Coronary artery (tissue), 2 donors: ENCODE results near the gene TRIM44.
A peak's percentile ranks its signal among the peaks of the same experiment; 100 is the strongest.

Experiments used
- DNase-seq: peaks from one replicate; pipeline ENCODE4 v3.0.0-alpha.2; 2017; ENCODE audit warnings: low spot score
- H3K27ac ChIP-seq, 2 donors: fragments of 200-600 bp; sonication (generic); one replicate each; pipeline ENCODE4 v1.5.1; 2016 to 2019
- H3K4me3 ChIP-seq: fragments of 200-600 bp; sonication (generic); 2 replicates; pipeline ENCODE4 v1.5.1; 2016; ENCODE audit warnings: mild to moderate bottlenecking, moderate library complexity
- TF ChIP-seq, protein P1 (sequence below): fragments of 200-600 bp; sonication (generic); IDR thresholded peaks from one replicate; pipeline ENCODE4 v1.5.1; 2019; ENCODE audit warnings: antibody characterized with exemption

The TRIM44 gene

DNA sequence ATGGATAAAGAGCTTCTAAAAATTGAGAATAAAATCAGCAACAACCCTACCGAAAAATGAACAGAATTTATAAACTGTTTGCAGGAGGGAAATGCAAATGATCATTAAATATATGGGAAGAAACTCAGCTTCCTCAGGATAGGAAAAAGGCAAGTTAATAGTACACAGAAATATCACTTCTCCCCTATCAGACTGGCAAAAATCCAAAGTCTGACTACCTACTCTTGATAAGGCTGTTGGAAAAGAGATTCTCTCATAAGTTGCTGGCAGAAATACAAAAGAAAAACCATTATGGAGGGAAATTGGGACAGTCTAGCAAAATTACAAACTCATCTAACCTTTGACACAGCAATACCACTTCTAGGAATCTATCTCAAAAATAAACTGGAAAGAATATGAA, 180.4 kb downstream of the TRIM44 start:
- TF ChIP-seq, protein P1, sequence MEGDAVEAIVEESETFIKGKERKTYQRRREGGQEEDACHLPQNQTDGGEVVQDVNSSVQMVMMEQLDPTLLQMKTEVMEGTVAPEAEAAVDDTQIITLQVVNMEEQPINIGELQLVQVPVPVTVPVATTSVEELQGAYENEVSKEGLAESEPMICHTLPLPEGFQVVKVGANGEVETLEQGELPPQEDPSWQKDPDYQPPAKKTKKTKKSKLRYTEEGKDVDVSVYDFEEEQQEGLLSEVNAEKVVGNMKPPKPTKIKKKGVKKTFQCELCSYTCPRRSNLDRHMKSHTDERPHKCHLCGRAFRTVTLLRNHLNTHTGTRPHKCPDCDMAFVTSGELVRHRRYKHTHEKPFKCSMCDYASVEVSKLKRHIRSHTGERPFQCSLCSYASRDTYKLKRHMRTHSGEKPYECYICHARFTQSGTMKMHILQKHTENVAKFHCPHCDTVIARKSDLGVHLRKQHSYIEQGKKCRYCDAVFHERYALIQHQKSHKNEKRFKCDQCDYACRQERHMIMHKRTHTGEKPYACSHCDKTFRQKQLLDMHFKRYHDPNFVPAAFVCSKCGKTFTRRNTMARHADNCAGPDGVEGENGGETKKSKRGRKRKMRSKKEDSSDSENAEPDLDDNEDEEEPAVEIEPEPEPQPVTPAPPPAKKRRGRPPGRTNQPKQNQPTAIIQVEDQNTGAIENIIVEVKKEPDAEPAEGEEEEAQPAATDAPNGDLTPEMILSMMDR: no peak
- Histone ChIP-seq H3K27ac (no peak overlapping the region), H3K4me3 (no peak overlapping the region)
- no peak for DNase-seq

GRCh38 chr11:35844579-35844978, 182.0 kb downstream of the TRIM44 start:
- Histone ChIP-seq H3K27ac (no peak overlapping the region), H3K4me3 (no peak overlapping the region)
- TF ChIP-seq, protein P1: no peak
- DNase-seq: no peak

DNA sequence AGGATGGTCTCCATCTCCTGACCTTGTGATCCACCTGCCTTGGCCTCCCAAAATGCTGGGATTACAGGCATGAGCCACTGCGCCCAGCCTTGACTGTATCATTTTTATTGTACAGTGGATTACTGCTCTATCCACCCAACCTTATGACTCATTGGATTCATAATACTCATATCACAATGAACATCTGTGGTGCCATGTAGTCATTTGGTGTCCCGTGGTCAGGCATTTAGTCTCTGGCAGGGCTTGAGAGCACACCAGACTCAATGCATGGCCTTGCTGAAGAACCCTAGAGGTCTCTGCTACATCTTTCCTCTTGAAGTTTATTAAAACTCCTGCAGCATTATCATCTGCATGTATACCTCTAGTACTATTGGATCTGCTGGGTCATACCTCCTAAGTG, 183.3 kb downstream of the TRIM44 start:
- Histone ChIP-seq H3K4me3 (no peak overlapping the region), H3K27ac (no peak overlapping the region)
- DNase-seq: no peak
- TF ChIP-seq, protein P1: no peak

DNA sequence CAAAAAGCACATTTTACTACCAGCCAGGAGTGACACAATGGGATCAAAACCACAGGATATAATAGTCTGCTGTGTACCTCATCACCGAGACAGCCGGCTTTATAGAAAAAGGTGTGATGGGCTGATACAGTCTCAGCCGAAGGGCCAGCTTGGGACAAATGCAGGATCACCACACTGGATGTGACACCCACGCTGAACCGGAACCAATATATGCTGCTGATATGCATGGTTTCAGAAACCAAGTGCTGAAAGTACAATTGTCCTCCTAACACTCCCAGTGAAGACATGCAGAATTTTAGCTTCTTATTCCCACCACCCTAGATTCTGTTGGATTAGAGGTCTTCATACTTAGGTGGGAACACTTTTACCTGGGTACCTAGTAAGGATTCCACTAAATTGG, 184.3 kb downstream of the TRIM44 start:
- TF ChIP-seq, protein P1: no peak
- H3K4me3 ChIP-seq: no peak overlapping the region
- DNase-seq: no peak
- H3K27ac ChIP-seq: no peak overlapping the region

DNA sequence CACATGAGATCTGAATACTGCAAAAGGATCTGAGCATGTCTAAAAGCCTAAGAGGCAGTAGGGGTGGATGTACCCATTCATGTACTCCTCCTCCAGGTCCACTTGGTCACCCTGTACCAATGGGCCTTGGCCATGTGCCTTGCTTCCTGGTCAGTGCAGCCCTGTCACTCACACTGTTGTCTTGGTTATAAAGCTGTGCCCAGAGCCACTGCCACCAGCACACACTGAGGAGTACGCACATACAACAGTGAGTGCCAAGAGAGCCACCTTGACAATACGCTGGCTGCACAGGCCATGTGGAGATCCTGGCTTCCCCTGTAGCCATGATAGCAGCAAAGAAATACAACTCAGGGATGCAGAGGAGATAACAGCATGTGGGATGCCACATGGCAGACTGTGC, 184.9 kb downstream of the TRIM44 start:
- TF ChIP-seq, protein P1: no peak
- H3K4me3 ChIP-seq: no peak overlapping the region
- H3K27ac ChIP-seq: no peak overlapping the region
- DNase-seq: peak; percentile 45

GRCh38 chr11:35848616-35849015, 186.0 kb downstream of the TRIM44 start:
- DNase-seq: no peak
- Histone ChIP-seq H3K27ac (no peak overlapping the region), H3K4me3 (no peak overlapping the region)
- TF ChIP-seq, protein P1: no peak

GRCh38 chr11:35850191-35850590, 187.6 kb downstream of the TRIM44 start:
- Histone ChIP-seq H3K4me3 (no peak overlapping the region), H3K27ac (no peak overlapping the region)
- TF ChIP-seq, protein P1: no peak
- DNase-seq: no peak
